Amygdala (tissue), 56 donors: Measurements from ENCODE around the gene MAML2.
A peak's percentile ranks its signal among the peaks of the same experiment; 100 is the strongest.

Source experiments
- DNase-seq, 56 donors: peaks; one replicate each; lab custom pipeline; 2025; lab: John Stamatoyannopoulos, UW

Gene MAML2

GRCh38 chr11:96168623-96169022 is 174.4 kb downstream of the MAML2 start:
- no peak for DNase-seq

- no peak for DNase-seq
Measured at GRCh38 chr11:96167787-96168186, 175.2 kb downstream of the MAML2 start.

- DNase-seq = no peak
Measured at GRCh38 chr11:96167203-96167758, 175.7 kb downstream of the MAML2 start.

GRCh38 chr11:96162816-96163499 is 180.0 kb downstream of the MAML2 start:
- DNase-seq = no peak

- no peak for DNase-seq
Measured at GRCh38 chr11:96161307-96162089, 181.5 kb downstream of the MAML2 start.

- no peak for DNase-seq
Measured at GRCh38 chr11:96160732-96161306, 182.2 kb downstream of the MAML2 start.

GRCh38 chr11:96159968-96160367 is 183.0 kb downstream of the MAML2 start:
- no peak for DNase-seq

- no peak for DNase-seq
Measured at GRCh38 chr11:96158126-96158525, 184.9 kb downstream of the MAML2 start.

GRCh38 chr11:96157517-96157873 is 185.5 kb downstream of the MAML2 start:
- DNase-seq = no peak

GRCh38 chr11:96156379-96156722 is 186.6 kb downstream of the MAML2 start:
- DNase-seq = no peak

GRCh38 chr11:96155627-96156378 is 187.2 kb downstream of the MAML2 start:
- DNase-seq = peak in 33 of 56 donors; percentile 2 to 76 (median 28)

- DNase-seq = peak in 31 of 56 donors; percentile 1 to 58 (median 20)
Measured at GRCh38 chr11:96154802-96155520, 188.0 kb downstream of the MAML2 start.

- DNase-seq = peak in 22 of 56 donors; percentile 1 to 54 (median 18)
Measured at GRCh38 chr11:96152623-96153022, 190.4 kb downstream of the MAML2 start.

GRCh38 chr11:96151501-96151900 is 191.5 kb downstream of the MAML2 start:
- DNase-seq = no peak

GRCh38 chr11:96150609-96151008 is 192.4 kb downstream of the MAML2 start:
- DNase-seq = no peak

GRCh38 chr11:96149743-96150555 is 193.0 kb downstream of the MAML2 start:
- no peak for DNase-seq

GRCh38 chr11:96147906-96148486 is 195.0 kb downstream of the MAML2 start:
- DNase-seq = no peak

- no peak for DNase-seq
Measured at GRCh38 chr11:96147186-96147585, 195.8 kb downstream of the MAML2 start.

GRCh38 chr11:96146765-96147164 is 196.2 kb downstream of the MAML2 start:
- DNase-seq = no peak
